Uterus (tissue), 4 donors: Measurements from ENCODE around the gene DNM3. TPM values are rescaled to one million over a fixed set of nuclear protein-coding genes. Genes with fewer than 3 reads are reported as not detected.
A peak's percentile ranks its signal among the peaks of the same experiment; 100 is the strongest.

Source experiments
- DNase-seq, 2 donors: peaks; one replicate each; pipeline ENCODE4 v3.0.0-alpha.2; 2019 to 2020
- H3K27ac ChIP-seq, 2 donors: fragments of 200-600 bp; sonication (generic); 1 replicate in 1 of 2; 2 replicates in 1 of 2; pipeline ENCODE4 v1.5.1; 2016 to 2018
- H3K27me3 ChIP-seq, 2 donors: fragments of 200-600 bp; sonication (generic); one replicate each; pipeline ENCODE4 v1.5.1; 2018 to 2019; ENCODE audit warnings: control low read depth in 1 of 2
- H3K36me3 ChIP-seq, 2 donors: fragments of 200-600 bp; sonication (generic); one replicate each; pipeline ENCODE4 v1.5.1; 2019; ENCODE audit warnings: control low read depth in 1 of 2
- H3K4me1 ChIP-seq, 2 donors: fragments of 200-600 bp; sonication (generic); one replicate each; pipeline ENCODE4 v1.5.1; 2018 to 2019; ENCODE audit warnings: control low read depth in 1 of 2
- H3K4me3 ChIP-seq, 2 donors: fragments of 200-600 bp; sonication (generic); 1 replicate in 1 of 2; 2 replicates in 1 of 2; pipeline ENCODE4 v1.5.1; 2018 to 2019; ENCODE audit warnings: mild to moderate bottlenecking in 1 of 2
- H3K9me3 ChIP-seq, 2 donors: fragments of 200-600 bp; sonication (generic); one replicate each; pipeline ENCODE4 v1.5.1; 2019; ENCODE audit warnings: control low read depth in 1 of 2
- CTCF ChIP-seq, 4 experiments: fragments of 200-600 bp in 2 of 4; fragments of 450-650 bp in 2 of 4; sonication (generic) in 2 of 4; IDR thresholded peaks; one replicate each; pipeline ENCODE4 v1.5.1; 2016 to 2019; ENCODE audit warnings: antibody characterized with exemption in 4 of 4, mild to moderate bottlenecking in 2 of 4, moderate library complexity in 1 of 4
- POLR2A ChIP-seq, 2 donors: fragments of 450-650 bp; IDR thresholded peaks; one replicate each; pipeline ENCODE4 v1.6.1; 2016; ENCODE audit warnings: antibody characterized with exemption in 2 of 2, mild to moderate bottlenecking in 1 of 2, moderate library complexity in 1 of 2
- intact Hi-C: fragments of 100-400 bp; cut with DNase I; formaldehyde crosslinking; loops from one replicate; pipeline ENCODE4 v1.15.1; 2023; ENCODE audit warnings: low total_unique reads
- total RNA-seq, 4 donors: library from RNA; depleted of rRNA in 3 of 4; stranded (reverse); fragments of >200 nt in 3 of 4; gene quantifications; one replicate each; pipeline versions ENCODE4 v1.1.0 to v1.2.4, GENCODE V29; 2014 to 2023
- donor health status: DM: yes; HTN: yes; CAD: no.

Gene DNM3
- total RNA-seq, 4 donors from 2014 or later, result 4.7 to 49.2 (median 14.6) TPM

DNA sequence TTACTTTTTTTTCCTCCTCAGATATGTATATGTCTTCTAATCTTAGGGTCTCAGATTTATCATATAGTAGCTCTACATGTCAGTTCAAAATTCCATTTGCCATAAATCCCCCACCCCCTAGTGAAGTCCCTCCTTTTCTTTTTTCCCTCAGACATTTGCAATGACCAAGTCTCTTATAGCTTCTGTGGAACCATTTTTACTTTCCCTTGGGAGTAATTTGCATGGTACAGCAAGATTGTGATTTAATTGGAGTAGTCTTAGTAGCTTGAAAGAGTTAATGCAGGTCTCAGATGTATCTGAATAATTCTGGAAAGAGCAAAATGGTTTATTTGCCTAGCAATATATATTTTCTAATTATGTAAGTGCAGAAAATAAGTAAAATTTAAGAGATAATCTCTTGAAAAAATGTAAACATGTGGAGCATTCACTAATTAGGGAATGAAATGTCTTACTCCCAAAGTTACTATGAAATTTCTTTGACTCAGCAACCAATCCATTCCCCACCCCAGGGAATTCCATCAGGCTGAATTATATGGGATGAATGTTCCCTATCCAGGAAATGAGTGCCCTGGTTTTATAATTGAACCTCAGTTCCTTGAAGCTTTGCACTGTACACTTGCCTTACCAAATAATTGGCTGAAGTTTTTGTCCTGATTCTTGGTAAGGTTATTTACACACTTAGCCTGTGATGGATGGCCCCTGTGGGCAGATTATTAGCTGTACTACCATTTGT lies 267.0 kb downstream of the DNM3 start:
- no peak for DNase-seq
- H3K36me3 ChIP-seq, result no peaks in the 10 kb centered on the region
- TF ChIP-seq POLR2A (IDR thresholded peaks at IDR 0.05) (no peak), CTCF (IDR thresholded peaks at IDR 0.05) (no peak)
- peak overlapping the region in 1 of 2 donors; percentile 14 for H3K27ac ChIP-seq
- H3K4me1 ChIP-seq, result no peaks in the 10 kb centered on the region
- intact Hi-C loops, result no loop called here
- no peak overlapping the region for H3K4me3 ChIP-seq
- no peaks in the 10 kb centered on the region for H3K9me3 ChIP-seq
- no peaks in the 10 kb centered on the region for H3K27me3 ChIP-seq

DNA sequence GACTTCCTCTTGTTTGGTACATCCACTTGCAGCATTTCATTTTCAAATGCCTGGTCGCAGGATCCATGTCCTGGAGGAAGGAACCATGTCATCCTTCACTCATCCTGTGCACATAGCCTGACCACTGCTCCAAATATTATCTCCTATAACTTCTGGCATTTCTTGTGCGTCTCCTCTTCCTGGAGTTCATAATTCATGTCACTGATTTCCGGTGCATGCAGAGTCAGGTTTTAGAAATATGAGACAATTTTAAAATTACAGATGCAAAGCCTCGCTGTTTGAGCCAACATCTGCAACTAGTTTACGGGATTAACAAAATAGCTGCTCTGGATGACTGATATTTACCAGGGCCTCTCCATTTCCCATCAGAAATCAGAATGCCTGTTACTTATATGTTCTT lies 268.1 kb downstream of the DNM3 start:
- H3K27ac ChIP-seq, result peak overlapping the region in 1 of 2 donors; percentile 5
- H3K4me1 ChIP-seq, result no peaks in the 10 kb centered on the region
- TF ChIP-seq POLR2A (IDR thresholded peaks at IDR 0.05) (no peak), CTCF (IDR thresholded peaks at IDR 0.05) (no peak)
- H3K9me3 ChIP-seq, result no peaks in the 10 kb centered on the region
- intact Hi-C loops, result no loop called here
- H3K4me3 ChIP-seq, result no peak overlapping the region
- DNase-seq, result no peak
- no peaks in the 10 kb centered on the region for H3K27me3 ChIP-seq
- no peaks in the 10 kb centered on the region for H3K36me3 ChIP-seq

- Histone ChIP-seq H3K36me3 (no peaks in the 10 kb centered on the region), H3K4me3 (no peak overlapping the region), H3K27me3 (no peaks in the 10 kb centered on the region), H3K4me1 (no peaks in the 10 kb centered on the region), H3K27ac (no peak overlapping the region), H3K9me3 (no peaks in the 10 kb centered on the region)
- intact Hi-C loops, result no loop called here
- DNase-seq, result no peak
- TF ChIP-seq POLR2A (IDR thresholded peaks at IDR 0.05) (no peak), CTCF (IDR thresholded peaks at IDR 0.05) (no peak)
Measured at GRCh38 chr1:172112576-172112975, 271.3 kb downstream of the DNM3 start.

GRCh38 chr1:172117800-172118199 lies 276.5 kb downstream of the DNM3 start:
- Histone ChIP-seq H3K36me3 (no peaks in the 10 kb centered on the region), H3K27me3 (no peaks in the 10 kb centered on the region), H3K9me3 (no peaks in the 10 kb centered on the region), H3K4me3 (no peak overlapping the region), H3K27ac (no peak overlapping the region), H3K4me1 (peaks cover 0 to 12% of the 10 kb centered on the region in 2 donors)
- TF ChIP-seq POLR2A (IDR thresholded peaks at IDR 0.05) (no peak), CTCF (IDR thresholded peaks at IDR 0.05) (no peak)
- no peak for DNase-seq
- intact Hi-C loops, result no loop called here

GRCh38 chr1:172118618-172119017 lies 277.3 kb downstream of the DNM3 start:
- no peak for TF ChIP-seq CTCF (IDR thresholded peaks at IDR 0.05)
- TF ChIP-seq POLR2A (IDR thresholded peaks at IDR 0.05), result no peak
- no peaks in the 10 kb centered on the region for H3K27me3 ChIP-seq
- intact Hi-C loops, result no loop called here

More at GRCh38 chr1:172118618-172119017, 277.3 kb downstream of the DNM3 start:
- H3K4me3 ChIP-seq, result no peak overlapping the region
- H3K9me3 ChIP-seq, result no peaks in the 10 kb centered on the region
- H3K36me3 ChIP-seq, result no peaks in the 10 kb centered on the region
- H3K27ac ChIP-seq, result no peak overlapping the region
- no peak for DNase-seq
- peaks cover 0 to 12% of the 10 kb centered on the region in 2 donors for H3K4me1 ChIP-seq
